Prostate gland (tissue), 2 donors: ENCODE data around the gene NR1D1.

Experiments used
- POLR2A ChIP-seq: fragments of 450-650 bp; IDR thresholded peaks from one replicate; pipeline ENCODE4 v1.6.1; 2016; ENCODE audit warnings: antibody characterized with exemption, mild to moderate bottlenecking
- TF ChIP-seq, protein P1 (sequence below), 4 experiments: fragments of 200-600 bp in 2 of 4; fragments of 450-650 bp in 2 of 4; sonication (generic) in 2 of 4; IDR thresholded peaks; 1 replicate in 3 of 4; 2 replicates in 1 of 4; pipeline ENCODE4 v1.5.1; 2016 to 2019; ENCODE audit warnings: antibody characterized with exemption in 4 of 4, mild to moderate bottlenecking in 2 of 4, moderate library complexity in 2 of 4

DNA sequence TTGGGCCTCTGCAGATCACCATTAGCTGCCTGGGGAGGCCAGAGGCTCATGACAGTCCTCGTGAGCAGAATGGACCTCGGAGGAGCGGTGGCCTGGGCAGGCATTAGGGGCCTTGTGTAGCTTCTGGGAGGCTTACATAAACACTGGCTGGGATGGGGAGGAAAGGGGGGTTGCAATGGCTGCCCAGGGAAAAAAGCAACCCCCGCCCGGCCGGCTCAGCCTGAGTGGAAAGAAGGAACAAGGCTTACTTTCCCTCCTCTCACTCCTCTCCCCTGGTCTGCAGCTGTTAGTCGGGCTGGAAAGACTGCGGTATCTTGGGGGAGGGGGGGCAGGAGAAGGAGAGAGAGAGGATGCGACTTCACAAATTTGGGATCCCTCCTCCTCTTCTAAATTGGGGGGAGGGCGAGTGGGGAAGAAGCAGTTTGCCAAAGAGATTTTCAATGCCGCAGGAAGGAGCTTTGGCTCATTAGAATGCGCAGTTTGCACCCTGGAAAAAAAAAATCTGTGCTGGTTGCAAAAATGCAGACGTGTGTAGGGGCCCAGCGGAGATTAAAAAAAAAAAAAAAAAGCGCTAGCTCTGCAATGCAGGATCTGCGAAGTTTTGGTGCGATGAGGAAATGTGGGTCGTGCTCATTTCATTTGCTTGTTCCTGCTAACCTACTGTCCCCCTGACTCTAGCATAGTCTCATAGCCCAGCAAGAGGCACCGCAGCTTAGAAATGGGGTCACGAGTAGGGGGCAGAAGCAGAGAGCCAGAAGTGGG lies 6.6 kb upstream of the NR1D1 start:
- TF ChIP-seq, protein P1, sequence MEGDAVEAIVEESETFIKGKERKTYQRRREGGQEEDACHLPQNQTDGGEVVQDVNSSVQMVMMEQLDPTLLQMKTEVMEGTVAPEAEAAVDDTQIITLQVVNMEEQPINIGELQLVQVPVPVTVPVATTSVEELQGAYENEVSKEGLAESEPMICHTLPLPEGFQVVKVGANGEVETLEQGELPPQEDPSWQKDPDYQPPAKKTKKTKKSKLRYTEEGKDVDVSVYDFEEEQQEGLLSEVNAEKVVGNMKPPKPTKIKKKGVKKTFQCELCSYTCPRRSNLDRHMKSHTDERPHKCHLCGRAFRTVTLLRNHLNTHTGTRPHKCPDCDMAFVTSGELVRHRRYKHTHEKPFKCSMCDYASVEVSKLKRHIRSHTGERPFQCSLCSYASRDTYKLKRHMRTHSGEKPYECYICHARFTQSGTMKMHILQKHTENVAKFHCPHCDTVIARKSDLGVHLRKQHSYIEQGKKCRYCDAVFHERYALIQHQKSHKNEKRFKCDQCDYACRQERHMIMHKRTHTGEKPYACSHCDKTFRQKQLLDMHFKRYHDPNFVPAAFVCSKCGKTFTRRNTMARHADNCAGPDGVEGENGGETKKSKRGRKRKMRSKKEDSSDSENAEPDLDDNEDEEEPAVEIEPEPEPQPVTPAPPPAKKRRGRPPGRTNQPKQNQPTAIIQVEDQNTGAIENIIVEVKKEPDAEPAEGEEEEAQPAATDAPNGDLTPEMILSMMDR (IDR thresholded peaks at IDR 0.05), result no peak
- no peak for TF ChIP-seq POLR2A
